Mucosa of stomach (tissue), 1 donor: Measurements from ENCODE around the gene CCDC68.

ENCODE experiments used
- H3K27me3 ChIP-seq: one replicate; pipeline ENCODE4 v1.7.0; 2013; ENCODE audit warnings: mild to moderate bottlenecking, low read length; ENCODE audit not compliant: control insufficient read depth, insufficient read depth
- H3K36me3 ChIP-seq: one replicate; pipeline ENCODE4 v1.7.0; 2013; ENCODE audit warnings: low read length; ENCODE audit not compliant: control insufficient read depth, insufficient read depth
- H3K4me1 ChIP-seq: one replicate; pipeline ENCODE4 v1.7.0; 2013; ENCODE audit warnings: mild to moderate bottlenecking, low read length; ENCODE audit not compliant: control insufficient read depth, insufficient read depth
- H3K4me3 ChIP-seq: one replicate; pipeline ENCODE4 v1.7.0; 2013; ENCODE audit warnings: low read length
- H3K9ac ChIP-seq: one replicate; pipeline ENCODE4 v1.7.0; 2013; ENCODE audit warnings: mild to moderate bottlenecking, low read length, moderate library complexity
- H3K9me3 ChIP-seq: one replicate; pipeline ENCODE4 v1.7.0; 2013; ENCODE audit warnings: mild to moderate bottlenecking, low read length, moderate library complexity; ENCODE audit not compliant: control insufficient read depth
- donor health status: Pancreatic carcinoma.

The CCDC68 gene

GRCh38 chr18:54958704-54959625, at the start of gene CCDC68:
Gene CCDC68, minus strand, starts transcription at chr18:54959461. Its CDS starts 16,670 bp downstream, at chr18:54942791.
- Histone ChIP-seq H3K27me3 (no peaks in the 10 kb centered on the region), H3K4me1 (peaks cover 16% of the 10 kb centered on the region), H3K9me3 (no peaks in the 10 kb centered on the region), H3K4me3 (peak within 1 kb of the TSS; percentile 70), H3K36me3 (no peaks in the 10 kb centered on the region), H3K9ac (peak within 1 kb of the TSS; percentile 84)

- no peak overlapping the region for H3K4me3 ChIP-seq
- no peaks in the 10 kb centered on the region for H3K36me3 ChIP-seq
- H3K9ac ChIP-seq, result no peak overlapping the region
- no peaks in the 10 kb centered on the region for H3K4me1 ChIP-seq
- H3K27me3 ChIP-seq, result no peaks in the 10 kb centered on the region
- no peaks in the 10 kb centered on the region for H3K9me3 ChIP-seq
These were observed 48.3 kb upstream of the CCDC68 start for GRCh38 chr18:55007602-55008001.

- no peaks in the 10 kb centered on the region for H3K36me3 ChIP-seq
- no peaks in the 10 kb centered on the region for H3K4me1 ChIP-seq
- no peaks in the 10 kb centered on the region for H3K9me3 ChIP-seq
- H3K9ac ChIP-seq, result no peak overlapping the region
- H3K4me3 ChIP-seq, result no peak overlapping the region
- H3K27me3 ChIP-seq, result no peaks in the 10 kb centered on the region
These were observed 44.4 kb upstream of the CCDC68 start for GRCh38 chr18:55003695-55004094.

GRCh38 chr18:55002261-55002660, 43.0 kb upstream of the CCDC68 start:
- no peaks in the 10 kb centered on the region for H3K27me3 ChIP-seq
- H3K9ac ChIP-seq, result no peak overlapping the region
- no peak overlapping the region for H3K4me3 ChIP-seq
- no peaks in the 10 kb centered on the region for H3K4me1 ChIP-seq
- no peaks in the 10 kb centered on the region for H3K36me3 ChIP-seq
- H3K9me3 ChIP-seq, result no peaks in the 10 kb centered on the region

GRCh38 chr18:55001394-55002024, 42.2 kb upstream of the CCDC68 start:
- no peaks in the 10 kb centered on the region for H3K4me1 ChIP-seq
- H3K36me3 ChIP-seq, result no peaks in the 10 kb centered on the region
- H3K9me3 ChIP-seq, result no peaks in the 10 kb centered on the region
- no peaks in the 10 kb centered on the region for H3K27me3 ChIP-seq
- H3K4me3 ChIP-seq, result no peak overlapping the region
- no peak overlapping the region for H3K9ac ChIP-seq

- Histone ChIP-seq H3K4me3 (no peak overlapping the region), H3K9ac (no peak overlapping the region), H3K9me3 (no peaks in the 10 kb centered on the region), H3K36me3 (no peaks in the 10 kb centered on the region), H3K27me3 (no peaks in the 10 kb centered on the region), H3K4me1 (no peaks in the 10 kb centered on the region)
These were observed 41.3 kb upstream of the CCDC68 start for GRCh38 chr18:55000529-55000928.

GRCh38 chr18:54999016-54999415, 39.8 kb upstream of the CCDC68 start:
- H3K27me3 ChIP-seq, result no peaks in the 10 kb centered on the region
- no peak overlapping the region for H3K4me3 ChIP-seq
- H3K9me3 ChIP-seq, result no peaks in the 10 kb centered on the region
- H3K9ac ChIP-seq, result no peak overlapping the region
- H3K36me3 ChIP-seq, result no peaks in the 10 kb centered on the region
- no peaks in the 10 kb centered on the region for H3K4me1 ChIP-seq

- H3K4me3 ChIP-seq, result no peak overlapping the region
- H3K9ac ChIP-seq, result no peak overlapping the region
- no peaks in the 10 kb centered on the region for H3K36me3 ChIP-seq
- no peaks in the 10 kb centered on the region for H3K4me1 ChIP-seq
- no peaks in the 10 kb centered on the region for H3K9me3 ChIP-seq
- H3K27me3 ChIP-seq, result no peaks in the 10 kb centered on the region
These were observed 36.3 kb upstream of the CCDC68 start for GRCh38 chr18:54995421-54996143.

GRCh38 chr18:54991981-54992380, 32.7 kb upstream of the CCDC68 start:
- Histone ChIP-seq H3K9me3 (no peaks in the 10 kb centered on the region), H3K27me3 (no peaks in the 10 kb centered on the region), H3K4me1 (no peaks in the 10 kb centered on the region), H3K9ac (no peak overlapping the region), H3K4me3 (no peak overlapping the region), H3K36me3 (no peaks in the 10 kb centered on the region)

- H3K27me3 ChIP-seq, result no peaks in the 10 kb centered on the region
- H3K4me3 ChIP-seq, result no peak overlapping the region
- no peaks in the 10 kb centered on the region for H3K4me1 ChIP-seq
- no peak overlapping the region for H3K9ac ChIP-seq
- H3K36me3 ChIP-seq, result no peaks in the 10 kb centered on the region
- no peaks in the 10 kb centered on the region for H3K9me3 ChIP-seq
These were observed 25.6 kb upstream of the CCDC68 start for GRCh38 chr18:54984908-54985307.

GRCh38 chr18:54983791-54984190, 24.5 kb upstream of the CCDC68 start:
- no peaks in the 10 kb centered on the region for H3K4me1 ChIP-seq
- H3K9me3 ChIP-seq, result no peaks in the 10 kb centered on the region
- no peak overlapping the region for H3K9ac ChIP-seq
- no peak overlapping the region for H3K4me3 ChIP-seq
- H3K27me3 ChIP-seq, result no peaks in the 10 kb centered on the region
- H3K36me3 ChIP-seq, result no peaks in the 10 kb centered on the region
